Activated CD4-positive, CD25-positive, alpha-beta regulatory T cell treated with anti-CD3 and anti-CD28 coated beads, Interleukin-2, amount 50 U/mL, for 24 hours (primary cell): ENCODE results near the gene PAK6.

Experiments
- ATAC-seq, 2 donors: fragments of 150-1000 bp; cut with Tn5 transposase; one replicate each; pipeline ENCODE4 v1.10.0; 2021; ENCODE audit warnings: mild to moderate bottlenecking in 1 of 2, moderate library complexity in 1 of 2

The PAK6 gene

GRCh38 chr15:40278026-40278425, 39.2 kb downstream of the PAK6 start:
- ATAC-seq, result no peak

DNA sequence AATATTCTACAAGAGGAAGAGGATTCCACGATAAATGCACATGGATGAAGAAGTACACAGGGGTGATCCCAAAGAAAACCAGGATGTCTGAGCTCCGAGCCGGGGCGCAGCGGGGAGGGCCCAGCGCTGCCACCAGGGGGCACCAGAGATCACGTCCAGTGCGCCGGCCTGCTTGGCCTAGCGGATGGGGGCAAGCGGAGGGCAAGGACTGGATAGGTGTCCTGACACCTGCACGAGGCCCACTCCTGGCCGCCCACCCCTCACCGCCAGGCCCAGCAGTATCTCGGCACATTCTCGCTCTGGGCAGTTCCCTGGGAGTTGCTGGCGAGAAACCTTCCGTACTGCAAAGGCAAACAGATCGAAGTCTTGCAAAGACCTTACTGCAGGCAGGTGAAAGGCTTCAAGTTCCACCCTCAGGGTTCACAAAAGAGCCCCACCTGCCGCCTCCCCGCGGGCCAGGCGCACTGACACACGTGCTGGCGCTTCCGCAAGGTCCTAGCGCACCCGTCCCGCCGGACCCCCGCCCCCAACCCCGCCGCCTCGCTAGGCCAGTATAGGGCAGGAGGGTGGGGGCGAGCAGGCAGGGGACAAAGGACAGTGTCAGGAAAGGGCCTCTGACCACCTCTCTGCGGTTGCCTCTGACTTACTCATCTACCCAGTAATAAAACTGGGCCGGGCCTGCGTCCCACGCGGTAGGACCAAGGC, 40.7 kb downstream of the PAK6 start:
- no peak for ATAC-seq

- ATAC-seq, result no peak
Observed at GRCh38 chr15:40280260-40281056, 41.6 kb downstream of the PAK6 start.

DNA sequence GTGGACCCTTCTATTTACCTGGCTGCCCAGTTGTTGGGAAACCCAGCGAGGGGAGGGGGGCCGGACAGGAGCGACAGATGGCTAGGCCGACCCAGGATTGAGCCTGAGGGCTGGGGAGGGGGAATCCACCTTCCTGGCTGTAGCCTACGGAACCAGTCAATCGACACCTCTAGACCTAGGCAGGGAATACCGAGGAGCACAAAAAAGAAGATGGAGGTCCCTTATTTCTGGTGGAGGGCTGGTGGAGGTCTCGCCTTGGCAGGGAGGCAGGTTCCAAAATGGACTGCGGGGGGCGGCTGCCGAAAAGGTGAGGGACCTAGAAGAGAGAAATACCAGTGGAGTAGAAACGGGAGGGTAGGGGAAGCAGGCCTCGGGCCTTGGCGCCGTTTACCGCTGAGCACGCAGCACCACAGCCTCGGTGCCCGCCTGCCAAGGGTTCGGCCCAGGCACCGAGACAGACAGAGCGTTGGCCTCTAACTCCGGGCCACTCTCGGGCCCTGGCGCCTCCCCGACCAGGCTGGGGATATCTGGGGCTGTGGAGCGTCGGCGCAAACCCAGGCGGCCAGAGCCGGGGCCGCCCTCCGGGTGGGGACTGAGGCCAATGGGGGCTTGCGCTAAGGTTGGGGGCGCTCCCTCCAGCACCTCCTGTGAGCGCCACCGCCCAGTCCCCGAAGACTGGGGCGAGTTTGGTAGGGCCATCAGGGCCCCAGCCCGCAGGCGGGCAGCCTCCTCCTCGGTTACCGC, 42.4 kb downstream of the PAK6 start:
- ATAC-seq, result no peak

DNA sequence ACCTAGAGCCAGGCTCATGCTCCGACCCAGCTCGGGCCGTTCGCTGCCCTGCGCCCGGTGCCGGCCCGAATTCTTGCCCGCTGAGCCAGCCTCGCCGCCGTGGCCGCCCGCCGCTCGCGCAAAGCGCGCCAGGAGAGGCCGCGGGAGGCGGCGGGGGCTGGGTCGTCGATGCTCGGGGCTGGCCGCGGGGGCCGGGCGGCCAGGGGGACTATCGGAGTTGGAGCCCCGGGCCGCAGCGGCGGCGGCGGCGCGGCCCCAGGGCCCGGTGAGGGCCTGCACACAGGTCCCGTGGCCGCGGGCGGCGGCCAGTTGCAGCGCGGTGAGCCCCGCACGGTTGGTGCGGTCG, 42.9 kb downstream of the PAK6 start:
- peak in 1 of 2 donors; percentile 14 for ATAC-seq

GRCh38 chr15:40282147-40282868, 43.4 kb downstream of the PAK6 start:
- peak; percentile 57 to 67 for ATAC-seq

DNA sequence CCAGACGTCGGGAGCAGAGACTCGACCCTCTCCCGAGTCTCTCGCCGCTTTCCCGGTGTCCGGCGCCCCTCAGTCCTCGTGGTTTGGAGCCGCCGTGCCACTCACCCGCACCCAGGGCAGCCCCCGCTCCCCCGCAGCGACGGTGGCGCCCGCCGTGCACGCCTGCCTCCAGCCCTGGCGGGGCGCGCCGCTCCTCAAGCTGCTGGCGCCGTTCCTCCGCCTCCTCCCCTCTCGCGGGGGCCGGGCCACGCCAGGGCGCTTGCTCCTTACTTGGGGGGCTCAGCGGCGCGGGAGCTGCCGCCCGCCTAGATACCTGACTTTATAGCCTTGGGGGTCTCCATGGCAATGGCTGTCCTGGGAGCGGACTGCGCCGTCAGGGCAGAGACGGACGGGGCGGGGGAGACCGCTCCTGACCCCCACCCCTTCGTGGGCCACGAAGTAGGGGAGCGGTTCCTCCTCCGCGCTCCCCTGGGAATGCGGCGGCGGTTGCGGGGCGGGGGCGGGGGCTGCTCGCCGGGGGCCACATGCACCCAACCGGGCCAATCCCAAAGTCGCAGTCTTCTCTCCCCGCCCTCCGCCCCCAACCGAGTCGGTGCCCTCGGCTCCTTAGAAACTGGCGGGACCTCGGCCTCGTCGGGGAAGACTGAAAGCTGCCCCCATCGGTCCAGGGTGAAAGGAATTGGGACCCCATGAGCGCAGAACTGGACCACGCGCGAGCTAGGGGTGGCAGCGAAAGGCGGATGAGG, 44.2 kb downstream of the PAK6 start, which contains the start of gene ANKRD63:
Gene ANKRD63 (minus strand): TSS at position 196 of the 746 bp plus-strand sequence. CDS start 478 bp downstream, outside the sequence.
- peak; percentile 52 to 54 for ATAC-seq

GRCh38 chr15:40283615-40284300, 44.9 kb downstream of the PAK6 start:
- no peak for ATAC-seq

DNA sequence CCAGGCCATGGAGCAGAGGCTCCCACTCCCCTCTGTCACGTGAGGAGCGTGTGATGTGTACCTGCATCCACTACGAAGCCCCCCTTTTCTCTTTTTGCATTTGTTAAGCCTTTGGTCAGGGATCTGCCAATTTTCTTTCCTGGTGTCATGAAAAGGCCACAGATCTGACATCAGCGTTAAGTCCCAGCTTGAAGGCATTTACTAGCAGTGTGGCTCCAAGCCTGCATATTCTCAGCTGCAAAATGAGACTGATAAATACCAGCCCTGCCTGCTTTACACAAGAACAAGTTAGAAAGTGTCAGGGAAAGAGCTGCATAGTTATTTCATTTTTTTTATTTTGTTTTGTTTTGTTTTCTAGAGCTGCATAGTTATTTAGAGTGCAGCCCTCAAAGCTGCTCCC, 46.3 kb downstream of the PAK6 start:
- no peak for ATAC-seq

DNA sequence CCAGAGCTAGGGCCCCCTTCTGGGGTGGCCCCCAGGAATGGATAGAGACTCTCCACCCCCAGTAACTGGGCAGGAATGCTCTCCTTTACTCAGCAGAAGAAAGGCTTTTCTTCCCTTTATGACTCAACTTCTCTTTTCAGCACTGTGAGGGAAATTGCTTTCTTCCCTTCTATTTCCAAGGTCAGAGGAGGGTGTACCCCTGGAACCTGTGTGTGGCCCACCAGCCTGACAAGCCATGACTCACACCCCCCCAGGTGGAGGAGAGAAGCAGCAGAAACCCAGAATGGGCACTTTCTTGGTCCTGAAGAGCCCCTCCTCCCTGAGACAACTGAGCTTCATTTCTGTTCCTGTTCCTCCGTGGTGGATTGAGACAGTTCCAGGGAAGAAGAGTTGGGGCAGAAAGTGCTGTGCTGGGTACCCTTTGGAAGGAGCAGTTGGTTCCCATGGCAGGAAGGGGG, 46.7 kb downstream of the PAK6 start:
- no peak for ATAC-seq

- ATAC-seq, result no peak
Observed at GRCh38 chr15:40286061-40286532, 47.2 kb downstream of the PAK6 start.

GRCh38 chr15:40286794-40287193, 47.9 kb downstream of the PAK6 start:
- no peak for ATAC-seq

DNA sequence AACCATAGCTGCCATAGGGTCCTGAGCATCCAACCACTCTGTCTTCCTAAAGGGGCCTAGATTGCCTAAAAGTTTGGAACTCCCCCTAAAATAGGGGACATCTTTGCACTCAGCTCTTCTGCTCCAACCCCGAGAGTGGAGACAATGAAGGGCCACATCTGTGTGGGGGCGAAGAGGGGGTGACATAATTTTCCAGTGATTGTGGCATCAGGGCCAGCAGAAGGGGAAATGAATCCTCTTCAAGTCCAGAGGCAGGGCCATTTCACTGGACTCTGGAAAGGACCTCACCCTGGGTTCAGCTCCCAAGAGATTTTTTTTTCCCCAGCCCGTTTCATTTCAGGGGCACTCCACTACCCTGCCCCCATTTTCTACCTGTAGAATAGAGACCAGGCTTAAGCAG, 48.6 kb downstream of the PAK6 start:
- ATAC-seq, result no peak

- no peak for ATAC-seq
Observed at GRCh38 chr15:40287968-40288367, 49.1 kb downstream of the PAK6 start.

GRCh38 chr15:40289140-40289775, 50.4 kb downstream of the PAK6 start:
- ATAC-seq, result no peak

GRCh38 chr15:40290545-40290917, 51.7 kb downstream of the PAK6 start:
- no peak for ATAC-seq

GRCh38 chr15:40290918-40291574, 52.2 kb downstream of the PAK6 start:
- no peak for ATAC-seq

DNA sequence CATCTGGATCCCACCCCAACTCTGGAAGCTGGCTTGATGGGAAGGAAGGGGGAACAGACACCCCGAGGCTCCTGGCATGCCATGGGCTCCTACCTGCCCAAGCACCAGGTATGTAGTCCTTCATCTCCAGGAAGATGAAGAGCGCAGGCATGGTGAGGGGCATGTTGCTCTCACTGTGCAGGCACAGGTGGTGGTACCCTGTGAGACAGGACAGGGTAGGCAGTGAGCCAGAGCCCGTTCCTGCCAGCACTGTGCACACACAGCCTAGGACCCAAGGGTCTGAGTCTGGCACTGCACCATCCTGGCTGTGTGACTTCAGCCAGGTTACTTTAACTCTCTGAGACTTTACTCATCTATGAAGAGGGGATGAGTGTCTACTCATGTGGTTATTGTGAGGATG, 53.4 kb downstream of the PAK6 start:
- no peak for ATAC-seq

GRCh38 chr15:40293006-40293405, 54.1 kb downstream of the PAK6 start:
- ATAC-seq, result no peak
